ENCODE data around the gene RCAN2. TPM values are rescaled to one million over a fixed set of nuclear protein-coding genes. Genes with fewer than 3 reads are reported as not detected.

RCAN2 gene
- total and polyA plus RNA-seq, 2 experiments from 2014 or later = 6.0 to 9.3 TPM

DNA sequence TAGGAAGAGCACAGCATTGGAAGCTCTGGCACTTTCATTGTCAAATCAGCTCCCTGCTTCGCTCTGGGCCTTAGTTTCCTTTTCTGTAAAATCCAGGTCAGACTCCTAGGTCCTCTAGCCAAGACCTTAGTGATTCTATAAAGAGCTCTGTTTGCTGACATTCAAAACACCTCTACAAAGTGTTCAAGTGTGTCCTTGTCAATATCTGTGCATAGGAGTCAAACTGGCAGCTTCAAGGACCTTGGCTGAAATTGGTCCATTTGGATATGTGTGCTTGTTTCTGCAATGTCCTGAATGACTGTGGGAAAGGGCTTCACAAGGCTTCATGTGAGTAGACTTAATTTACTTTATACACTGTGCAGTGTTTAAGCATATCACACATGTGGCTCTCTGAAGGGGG lies 246.6 kb downstream of the RCAN2 start (continued):
- TF ChIP-seq, protein P1, sequence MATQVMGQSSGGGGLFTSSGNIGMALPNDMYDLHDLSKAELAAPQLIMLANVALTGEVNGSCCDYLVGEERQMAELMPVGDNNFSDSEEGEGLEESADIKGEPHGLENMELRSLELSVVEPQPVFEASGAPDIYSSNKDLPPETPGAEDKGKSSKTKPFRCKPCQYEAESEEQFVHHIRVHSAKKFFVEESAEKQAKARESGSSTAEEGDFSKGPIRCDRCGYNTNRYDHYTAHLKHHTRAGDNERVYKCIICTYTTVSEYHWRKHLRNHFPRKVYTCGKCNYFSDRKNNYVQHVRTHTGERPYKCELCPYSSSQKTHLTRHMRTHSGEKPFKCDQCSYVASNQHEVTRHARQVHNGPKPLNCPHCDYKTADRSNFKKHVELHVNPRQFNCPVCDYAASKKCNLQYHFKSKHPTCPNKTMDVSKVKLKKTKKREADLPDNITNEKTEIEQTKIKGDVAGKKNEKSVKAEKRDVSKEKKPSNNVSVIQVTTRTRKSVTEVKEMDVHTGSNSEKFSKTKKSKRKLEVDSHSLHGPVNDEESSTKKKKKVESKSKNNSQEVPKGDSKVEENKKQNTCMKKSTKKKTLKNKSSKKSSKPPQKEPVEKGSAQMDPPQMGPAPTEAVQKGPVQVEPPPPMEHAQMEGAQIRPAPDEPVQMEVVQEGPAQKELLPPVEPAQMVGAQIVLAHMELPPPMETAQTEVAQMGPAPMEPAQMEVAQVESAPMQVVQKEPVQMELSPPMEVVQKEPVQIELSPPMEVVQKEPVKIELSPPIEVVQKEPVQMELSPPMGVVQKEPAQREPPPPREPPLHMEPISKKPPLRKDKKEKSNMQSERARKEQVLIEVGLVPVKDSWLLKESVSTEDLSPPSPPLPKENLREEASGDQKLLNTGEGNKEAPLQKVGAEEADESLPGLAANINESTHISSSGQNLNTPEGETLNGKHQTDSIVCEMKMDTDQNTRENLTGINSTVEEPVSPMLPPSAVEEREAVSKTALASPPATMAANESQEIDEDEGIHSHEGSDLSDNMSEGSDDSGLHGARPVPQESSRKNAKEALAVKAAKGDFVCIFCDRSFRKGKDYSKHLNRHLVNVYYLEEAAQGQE (IDR thresholded peaks at IDR 0.05; ENCODE audit: unreplicated experiment) = no peak
- TF ChIP-seq POLR2AphosphoS5 (IDR thresholded peaks at IDR 0.05; ENCODE audit: low read depth) = no peak

- H3F3A ChIP-seq (replicated peaks; ENCODE audit: low read depth) = no peaks in the 10 kb centered on the region
- no peaks in the 10 kb centered on the region for H3K36me3 ChIP-seq (ENCODE audit: insufficient read depth)
- Mint-ChIP-seq H3K27me3 (ENCODE audit: insufficient read depth, low read depth, poor library complexity) (no peaks in the 10 kb centered on the region), H3K36me3 (ENCODE audit: low read depth) (no peaks in the 10 kb centered on the region), H3K9me3 (no peaks in the 10 kb centered on the region), H3K4me1 (peaks cover 4% of the 10 kb centered on the region; the same call in 2 of the 3 replicates), H3K4me3 (no peak overlapping the region), H3K27ac (no peak overlapping the region; the same call in 1 of the 2 replicates)
- no peak for ATAC-seq
- no peak overlapping the region for H3K4me3 ChIP-seq
- no peak overlapping the region for H3K27ac ChIP-seq (ENCODE audit: low read depth)
- DNase-seq (ENCODE audit: low spot score) = no peak
- H3K79me2 ChIP-seq (replicated peaks; ENCODE audit: insufficient read depth) = no peaks in the 10 kb centered on the region
- H3K27me3 ChIP-seq (ENCODE audit: insufficient read depth) = no peaks in the 10 kb centered on the region
- no peaks in the 10 kb centered on the region for H4K20me1 ChIP-seq (replicated peaks; ENCODE audit: insufficient read depth)
- no peaks in the 10 kb centered on the region for H3K4me1 ChIP-seq (ENCODE audit: insufficient read depth)
- no peak overlapping the region for H3K4me2 ChIP-seq
- no peaks in the 10 kb centered on the region for H3K9me2 ChIP-seq (ENCODE audit: insufficient read depth)
- H2AFZ ChIP-seq = no peak overlapping the region
- TF ChIP-seq NANOG (IDR thresholded peaks at IDR 0.05; ENCODE audit: borderline replicate concordance) = no peak
These were observed 247.5 kb downstream of the RCAN2 start for GRCh38 chr6:46243754-46244153.

DNA sequence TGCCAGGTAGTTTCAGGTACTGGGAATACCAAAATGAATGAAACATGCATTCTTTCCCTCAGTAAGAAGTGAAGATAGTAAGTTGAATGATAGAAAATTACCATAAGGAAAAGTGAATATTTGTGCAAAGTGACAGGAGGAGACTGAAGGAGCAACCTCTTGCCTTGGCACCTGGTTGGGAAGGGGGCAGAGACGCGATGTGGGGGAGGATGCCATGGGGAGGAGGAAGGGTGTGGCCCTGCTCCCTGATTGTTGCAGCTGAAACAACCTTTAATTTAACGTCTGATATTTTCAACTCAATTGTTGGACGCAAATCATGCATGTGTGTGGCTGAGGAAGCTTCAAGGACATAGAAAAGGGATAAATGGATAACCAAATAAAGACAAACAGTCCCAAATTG lies 248.3 kb downstream of the RCAN2 start:
- no peak overlapping the region for H3K27ac ChIP-seq (ENCODE audit: low read depth)
- H3F3A ChIP-seq (replicated peaks; ENCODE audit: low read depth) = no peaks in the 10 kb centered on the region
- H3K4me2 ChIP-seq = no peak overlapping the region
- no peak overlapping the region for H3K4me3 Mint-ChIP-seq
- H3K4me1 ChIP-seq (ENCODE audit: insufficient read depth) = no peaks in the 10 kb centered on the region
- H3K36me3 Mint-ChIP-seq (ENCODE audit: low read depth) = no peaks in the 10 kb centered on the region
- H2AFZ ChIP-seq = no peak overlapping the region
- H3K9me2 ChIP-seq (ENCODE audit: insufficient read depth) = no peaks in the 10 kb centered on the region
- no peaks in the 10 kb centered on the region for H3K9me3 Mint-ChIP-seq
- H3K27ac Mint-ChIP-seq = peak overlapping the region; percentile 2; the same call in 1 of the 2 replicates
- no peaks in the 10 kb centered on the region for H3K27me3 Mint-ChIP-seq (ENCODE audit: insufficient read depth, low read depth, poor library complexity)
- peaks cover 4% of the 10 kb centered on the region; the same call in 2 of the 3 replicates for H3K4me1 Mint-ChIP-seq
- H4K20me1 ChIP-seq (replicated peaks; ENCODE audit: insufficient read depth) = no peaks in the 10 kb centered on the region
- DNase-seq (ENCODE audit: low spot score) (no peak), ATAC-seq (no peak)
- no peaks in the 10 kb centered on the region for H3K27me3 ChIP-seq (ENCODE audit: insufficient read depth)
- no peak overlapping the region for H3K4me3 ChIP-seq
- H3K79me2 ChIP-seq (replicated peaks; ENCODE audit: insufficient read depth) = no peaks in the 10 kb centered on the region
- no peaks in the 10 kb centered on the region for H3K36me3 ChIP-seq (ENCODE audit: insufficient read depth)
- TF ChIP-seq JUNB (IDR thresholded peaks at IDR 0.05; ENCODE audit: unreplicated experiment) (no peak), POLR2AphosphoS5 (IDR thresholded peaks at IDR 0.05; ENCODE audit: low read depth) (no peak), ZNF331 (CRISPR knock-in tag; IDR thresholded peaks at IDR 0.05; ENCODE audit: low read depth) (no peak), NANOG (IDR thresholded peaks at IDR 0.05; ENCODE audit: borderline replicate concordance) (no peak), CREB1 (CRISPR knock-in tag; IDR thresholded peaks at IDR 0.05; ENCODE audit: low read depth) (no peak), EZH2 (IDR thresholded peaks at IDR 0.05; ENCODE audit: low read depth, unreplicated experiment) (no peak), EZH2phosphoT487 (IDR thresholded peaks at IDR 0.05; ENCODE audit: unreplicated experiment) (no peak), ZNF114 (CRISPR knock-in tag; IDR thresholded peaks at IDR 0.05) (no peak)
- TF ChIP-seq, protein P1 (IDR thresholded peaks at IDR 0.05; ENCODE audit: unreplicated experiment) = no peak
- TF ChIP-seq, protein P2, sequence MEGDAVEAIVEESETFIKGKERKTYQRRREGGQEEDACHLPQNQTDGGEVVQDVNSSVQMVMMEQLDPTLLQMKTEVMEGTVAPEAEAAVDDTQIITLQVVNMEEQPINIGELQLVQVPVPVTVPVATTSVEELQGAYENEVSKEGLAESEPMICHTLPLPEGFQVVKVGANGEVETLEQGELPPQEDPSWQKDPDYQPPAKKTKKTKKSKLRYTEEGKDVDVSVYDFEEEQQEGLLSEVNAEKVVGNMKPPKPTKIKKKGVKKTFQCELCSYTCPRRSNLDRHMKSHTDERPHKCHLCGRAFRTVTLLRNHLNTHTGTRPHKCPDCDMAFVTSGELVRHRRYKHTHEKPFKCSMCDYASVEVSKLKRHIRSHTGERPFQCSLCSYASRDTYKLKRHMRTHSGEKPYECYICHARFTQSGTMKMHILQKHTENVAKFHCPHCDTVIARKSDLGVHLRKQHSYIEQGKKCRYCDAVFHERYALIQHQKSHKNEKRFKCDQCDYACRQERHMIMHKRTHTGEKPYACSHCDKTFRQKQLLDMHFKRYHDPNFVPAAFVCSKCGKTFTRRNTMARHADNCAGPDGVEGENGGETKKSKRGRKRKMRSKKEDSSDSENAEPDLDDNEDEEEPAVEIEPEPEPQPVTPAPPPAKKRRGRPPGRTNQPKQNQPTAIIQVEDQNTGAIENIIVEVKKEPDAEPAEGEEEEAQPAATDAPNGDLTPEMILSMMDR (conservative IDR thresholded peaks at IDR 0.05; ENCODE audit: low read depth in 2 of 2) = no peak
